ENCODE measurements around the gene TNFSF13.

TNFSF13 gene

DNA sequence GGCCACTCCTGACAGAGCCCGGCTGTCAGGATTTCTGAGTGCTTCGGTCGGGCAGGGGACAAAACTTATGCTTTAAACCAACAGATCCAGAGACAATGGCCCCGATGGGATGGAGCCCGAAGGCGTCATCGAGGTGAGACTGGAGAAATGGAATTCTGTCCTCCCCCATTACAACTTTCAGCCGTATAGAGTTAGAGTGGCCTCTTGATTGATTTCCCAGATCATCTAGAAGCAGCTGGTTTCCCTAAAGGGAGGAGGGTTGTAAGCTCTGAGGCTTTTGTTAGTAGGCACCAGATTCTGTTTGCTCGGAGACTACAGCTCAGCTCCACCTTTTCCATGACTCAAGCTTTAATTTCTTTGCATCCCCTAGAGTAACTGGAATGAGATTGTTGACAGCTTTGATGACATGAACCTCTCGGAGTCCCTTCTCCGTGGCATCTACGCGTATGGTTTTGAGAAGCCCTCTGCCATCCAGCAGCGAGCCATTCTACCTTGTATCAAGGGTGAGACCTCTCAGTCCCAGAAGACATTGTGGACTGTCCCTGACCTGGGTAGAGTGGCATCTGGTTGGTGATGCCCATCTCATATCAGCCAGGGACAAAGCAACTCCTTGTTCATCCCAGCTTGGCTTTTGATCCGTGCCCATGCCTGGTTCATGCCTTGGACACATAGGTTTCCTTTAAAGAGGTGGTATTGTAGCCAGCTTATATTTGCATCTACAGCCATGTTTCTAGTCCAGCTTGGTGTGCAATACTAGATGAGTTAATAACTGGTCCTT is 15.8 kb downstream of the TNFSF13 start:
- in situ Hi-C loops (cut with MboI; ENCODE audit: low sequenced_read_pairs): no loop called here

GRCh38 chr17:7575481-7575883 is 16.9 kb downstream of the TNFSF13 start:
- in situ Hi-C loops (cut with MboI; ENCODE audit: low sequenced_read_pairs): no loop called here

- in situ Hi-C loops (cut with MboI; ENCODE audit: low sequenced_read_pairs): no loop called here
Observed at GRCh38 chr17:7575959-7576358, 17.4 kb downstream of the TNFSF13 start.

DNA sequence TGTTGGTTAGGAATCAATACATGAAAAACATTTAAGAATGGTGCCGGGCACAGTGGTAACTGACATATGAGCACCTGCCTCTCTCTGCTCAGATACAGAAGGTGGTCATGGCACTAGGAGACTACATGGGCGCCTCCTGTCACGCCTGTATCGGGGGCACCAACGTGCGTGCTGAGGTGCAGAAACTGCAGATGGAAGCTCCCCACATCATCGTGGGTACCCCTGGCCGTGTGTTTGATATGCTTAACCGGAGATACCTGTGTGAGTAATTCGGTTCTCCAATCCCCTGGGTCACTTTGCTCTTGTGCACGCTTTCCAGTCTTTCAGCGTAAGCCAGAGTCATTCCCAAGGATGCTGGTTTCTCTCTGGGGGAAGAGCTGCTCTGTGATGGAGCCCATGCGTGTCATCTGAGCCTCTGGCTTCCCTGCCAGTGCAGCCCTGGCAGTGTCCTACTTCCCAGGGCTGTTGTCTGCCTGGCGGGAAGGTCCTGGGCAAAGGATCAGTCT is 17.9 kb downstream of the TNFSF13 start:
- in situ Hi-C loops (cut with MboI; ENCODE audit: low sequenced_read_pairs): no loop called here

DNA sequence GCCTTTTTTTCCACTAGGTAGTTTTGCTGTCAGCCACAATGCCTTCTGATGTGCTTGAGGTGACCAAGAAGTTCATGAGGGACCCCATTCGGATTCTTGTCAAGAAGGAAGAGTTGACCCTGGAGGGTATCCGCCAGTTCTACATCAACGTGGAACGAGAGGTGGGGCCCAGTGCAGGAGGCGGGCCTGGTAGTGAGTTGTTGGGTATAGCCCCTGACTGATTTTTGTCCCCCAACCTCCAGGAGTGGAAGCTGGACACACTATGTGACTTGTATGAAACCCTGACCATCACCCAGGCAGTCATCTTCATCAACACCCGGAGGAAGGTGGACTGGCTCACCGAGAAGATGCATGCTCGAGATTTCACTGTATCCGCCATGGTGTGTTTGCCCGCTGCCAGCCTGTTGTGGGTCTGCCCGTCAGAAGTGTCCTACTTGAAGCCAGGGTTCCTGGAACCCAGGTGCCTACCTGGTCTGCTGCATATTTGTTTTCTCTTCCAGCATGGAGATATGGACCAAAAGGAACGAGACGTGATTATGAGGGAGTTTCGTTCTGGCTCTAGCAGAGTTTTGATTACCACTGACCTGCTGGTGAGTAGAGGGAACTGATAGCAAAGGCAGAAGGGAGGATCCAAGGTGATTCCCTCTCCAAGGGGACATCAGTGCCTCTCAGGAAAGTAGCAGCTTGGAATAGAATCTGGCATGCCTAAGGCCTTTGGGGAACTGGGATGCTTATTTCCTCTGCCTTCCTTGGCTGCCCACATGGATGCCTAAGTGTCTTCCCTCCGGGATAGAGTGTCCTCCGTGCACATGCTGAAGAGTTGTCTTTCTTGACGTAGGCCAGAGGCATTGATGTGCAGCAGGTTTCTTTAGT is 19.0 kb downstream of the TNFSF13 start:
- in situ Hi-C loops (cut with MboI; ENCODE audit: low sequenced_read_pairs): no loop called here

DNA sequence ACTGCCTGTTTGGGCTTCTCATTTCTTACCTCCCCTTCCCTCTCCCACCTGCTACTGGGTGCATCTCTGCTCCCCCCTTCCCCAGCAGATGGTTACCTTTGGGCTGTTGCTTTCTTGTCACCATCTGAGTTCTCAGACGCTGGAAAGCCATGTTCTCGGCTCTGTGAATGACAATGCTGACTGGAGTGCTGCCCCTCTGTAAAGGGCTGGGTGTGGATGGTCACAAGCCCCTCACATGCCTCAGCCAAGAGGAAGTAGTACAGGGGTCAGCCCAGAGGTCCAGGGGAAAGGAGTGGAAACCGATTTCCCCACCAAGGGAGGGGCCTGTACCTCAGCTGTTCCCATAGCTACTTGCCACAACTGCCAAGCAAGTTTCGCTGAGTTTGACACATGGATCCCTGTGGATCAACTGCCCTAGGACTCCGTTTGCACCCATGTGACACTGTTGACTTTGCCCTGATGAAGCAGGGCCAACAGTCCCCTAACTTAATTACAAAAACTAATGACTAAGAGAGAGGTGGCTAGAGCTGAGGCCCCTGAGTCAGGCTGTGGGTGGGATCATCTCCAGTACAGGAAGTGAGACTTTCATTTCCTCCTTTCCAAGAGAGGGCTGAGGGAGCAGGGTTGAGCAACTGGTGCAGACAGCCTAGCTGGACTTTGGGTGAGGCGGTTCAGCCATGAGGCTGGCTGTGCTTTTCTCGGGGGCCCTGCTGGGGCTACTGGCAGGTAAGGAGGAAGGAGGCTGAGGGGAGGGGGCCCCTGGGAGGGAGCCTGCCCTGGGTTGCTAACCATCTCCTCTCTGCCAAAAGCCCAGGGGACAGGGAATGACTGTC is 20.7 kb downstream of the TNFSF13 start, which contains the start of gene CD68:
CD68 (plus strand) TSS at position 638 of the 833 bp plus-strand sequence; CDS start at position 678, 40 bp downstream.
- in situ Hi-C loops (cut with MboI; ENCODE audit: low sequenced_read_pairs): no loop called here

- in situ Hi-C loops (cut with MboI; ENCODE audit: low sequenced_read_pairs): no loop called here
Observed at GRCh38 chr17:7579834-7580603, 21.5 kb downstream of the TNFSF13 start.

GRCh38 chr17:7580604-7581575 is 22.3 kb downstream of the TNFSF13 start:
- in situ Hi-C loops (cut with MboI; ENCODE audit: low sequenced_read_pairs): no loop called here

DNA sequence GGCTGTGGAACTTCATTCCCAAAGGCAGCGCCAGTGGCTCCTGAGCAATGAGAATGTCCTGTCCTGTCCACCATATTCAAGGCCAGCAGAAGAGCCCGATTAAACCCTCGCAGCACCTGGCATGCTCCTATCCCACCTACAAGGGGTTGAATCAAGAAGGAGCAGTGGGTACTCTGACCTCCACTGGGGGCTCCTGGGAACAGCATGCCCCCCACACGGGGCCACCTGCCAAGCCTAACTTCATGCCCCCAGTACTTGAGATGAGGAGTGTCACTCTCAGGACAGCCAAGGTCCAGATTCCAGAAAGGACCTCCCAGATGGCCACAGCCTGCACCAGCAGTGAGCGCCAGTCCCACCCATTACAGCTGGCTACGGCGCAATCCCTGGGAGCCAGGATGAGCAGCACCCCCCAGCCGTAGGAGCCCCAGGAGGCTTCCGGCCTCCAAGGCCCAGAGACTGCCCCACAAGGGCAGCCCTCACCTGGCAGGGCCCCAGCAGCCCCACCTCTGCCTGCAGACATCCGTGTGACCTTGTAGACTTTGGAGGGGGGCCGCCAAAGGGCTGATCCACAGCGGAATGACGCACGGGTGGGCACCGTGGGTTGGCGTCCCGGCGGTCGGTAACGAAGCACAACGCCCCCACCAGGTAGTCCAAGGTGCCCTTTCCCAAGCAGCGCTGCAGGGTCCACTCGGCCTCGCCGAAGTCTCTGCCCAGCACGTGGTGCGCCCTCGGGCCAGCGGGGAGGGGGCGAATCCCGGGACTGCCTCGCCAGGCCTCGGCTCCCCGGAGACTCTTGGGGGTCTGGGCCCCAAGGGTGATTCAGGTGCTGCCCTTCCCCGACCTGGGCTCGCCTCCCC is 24.1 kb downstream of the TNFSF13 start:
- in situ Hi-C loops (cut with MboI; ENCODE audit: low sequenced_read_pairs): no loop called here

DNA sequence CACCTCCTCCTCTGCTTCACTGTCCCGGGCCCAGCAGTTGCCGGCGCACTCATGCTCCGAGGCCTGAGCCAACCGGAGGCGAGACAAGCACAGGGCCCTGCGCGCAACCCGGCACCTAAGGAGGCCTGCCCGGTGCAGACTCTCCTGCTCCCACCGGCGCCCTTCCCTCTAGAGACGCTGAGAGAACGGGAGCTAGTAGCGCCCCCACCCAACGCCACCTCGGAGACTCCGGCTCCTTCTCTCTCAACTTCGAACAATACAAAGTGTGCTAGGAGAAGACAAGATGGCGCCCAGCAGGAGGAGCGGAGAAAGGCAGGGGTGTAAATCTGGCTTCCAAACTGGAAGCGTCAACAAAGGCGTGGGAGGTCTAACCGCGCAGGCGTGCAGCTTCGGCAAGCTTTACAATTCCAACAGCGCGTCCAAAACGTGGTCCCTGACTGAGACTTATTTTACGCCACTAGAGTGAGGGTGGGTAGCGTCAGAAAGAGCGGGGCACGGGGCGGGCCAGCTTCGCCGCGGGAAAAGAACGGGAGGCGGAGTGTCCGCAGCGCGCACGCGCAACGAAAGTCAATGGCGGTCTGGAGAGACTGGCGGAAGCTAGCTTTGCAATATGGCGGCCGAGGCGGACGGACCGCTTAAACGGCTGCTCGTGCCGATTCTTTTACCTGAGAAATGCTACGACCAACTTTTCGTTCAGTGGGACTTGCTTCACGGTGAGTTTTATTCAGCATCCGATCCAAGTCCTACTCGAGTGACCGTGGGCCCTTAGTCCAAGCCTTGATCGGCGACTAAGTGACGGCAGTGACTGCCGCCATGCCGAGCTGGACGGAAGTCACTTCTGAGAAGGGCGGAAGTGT is 24.9 kb downstream of the TNFSF13 start, which contains the start of gene MPDU1:
MPDU1 (plus strand) TSS at position 600 of the 857 bp plus-strand sequence; CDS start at position 611, 11 bp downstream.
- in situ Hi-C loops (cut with MboI; ENCODE audit: low sequenced_read_pairs): no loop called here

GRCh38 chr17:7586673-7587419 is 28.3 kb downstream of the TNFSF13 start:
- in situ Hi-C loops (cut with MboI; ENCODE audit: low sequenced_read_pairs): no loop called here

GRCh38 chr17:7587420-7588151 is 29.0 kb downstream of the TNFSF13 start:
- in situ Hi-C loops (cut with MboI; ENCODE audit: low sequenced_read_pairs): no loop called here

DNA sequence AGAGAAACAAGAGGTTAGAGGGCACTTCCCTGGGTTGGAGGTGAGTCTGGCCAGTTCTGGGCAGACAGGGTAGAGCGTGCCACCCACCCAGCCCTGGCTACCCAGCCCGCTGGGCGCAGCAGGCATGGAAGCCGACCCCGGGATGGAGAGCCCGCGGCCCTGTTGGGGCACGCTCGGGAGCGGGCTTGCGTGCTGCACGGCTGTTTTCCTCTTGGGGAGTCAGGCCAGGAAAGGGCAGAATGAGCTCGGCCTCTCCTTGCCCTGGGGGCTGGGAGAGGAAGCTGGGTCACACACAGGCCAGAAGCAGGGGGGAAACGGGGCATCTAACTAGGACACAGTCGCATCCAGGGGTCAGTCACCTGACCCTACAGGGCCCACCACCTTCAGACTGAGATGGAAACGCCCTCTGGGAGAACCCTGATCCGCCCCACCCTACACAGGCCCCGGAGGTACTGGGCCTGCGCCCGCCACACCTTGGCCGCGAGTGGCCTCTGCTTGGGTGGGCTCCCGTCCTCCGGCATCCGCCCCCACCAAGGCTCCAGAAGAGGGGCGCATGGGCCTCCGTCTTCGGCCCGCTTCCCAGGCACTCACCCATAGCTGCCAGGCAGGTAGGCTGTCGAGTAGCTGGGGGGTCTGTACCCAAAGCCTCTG is 30.1 kb downstream of the TNFSF13 start:
- in situ Hi-C loops (cut with MboI; ENCODE audit: low sequenced_read_pairs): no loop called here

- in situ Hi-C loops (cut with MboI; ENCODE audit: low sequenced_read_pairs): no loop called here
Observed at GRCh38 chr17:7589204-7589868, 30.8 kb downstream of the TNFSF13 start.
